Endothelial cell of umbilical vein (primary cell): ENCODE results near the gene SYNPR. TPM values are rescaled to one million over a fixed set of nuclear protein-coding genes. Genes with fewer than 3 reads are reported as not detected.

Experiments
- BruUV-seq: library from RNA; stranded (reverse); fragments of 400-500 nt; replicated peaks from 2 replicates; lab custom pipeline; 2021; lab: Mats Ljungman, UMichigan
- CTCF ChIA-PET: fragments of 300-600, 350-600 bp; sonication (Branson Sonifier 250); formaldehyde crosslinking; loops from one replicate; lab custom pipeline; 2021; ENCODE audit warnings: antibody characterized with exemption, inconsistent platforms; lab: Charles Lee
- POLR2A ChIA-PET: fragments of 300-600, 350-600 bp; sonication (Branson Sonifier 250); formaldehyde crosslinking; loops from one replicate; lab custom pipeline; 2021; ENCODE audit warnings: antibody characterized with exemption, inconsistent platforms; lab: Charles Lee
- DNase-seq: peaks from one replicate; pipeline ENCODE4 v3.0.0-alpha.2; 2011; ENCODE audit warnings: low read depth, low spot score
- FAIRE-seq: peaks from 2 replicates; lab custom pipeline; 2011; peaks lifted over from hg19 to GRCh38; lab: Jason Lieb, UNC
- H2AFZ ChIP-seq: 2 replicates; pipeline ENCODE4 v1.6.0; 2012; ENCODE audit warnings: low read depth, low read length, control low read depth, inconsistent platforms
- H3K27ac ChIP-seq: 2 replicates; pipeline ENCODE4 v1.5.1; 2011; ENCODE audit warnings: low read depth, mild to moderate bottlenecking, control low read depth, low read length, moderate library complexity; ENCODE audit not compliant: insufficient read depth
- H3K27me3 ChIP-seq, 2 experiments: 2 replicates each; pipeline versions ENCODE4 v1.6.0 to v1.6.1; 2011; ENCODE audit warnings: low read length in 2 of 2, mixed read lengths in 1 of 2; ENCODE audit not compliant: control insufficient read depth in 2 of 2, insufficient read depth in 2 of 2
- H3K36me3 ChIP-seq, 2 experiments: 2 replicates in 1 of 2; 3 replicates in 1 of 2; pipeline ENCODE4 v1.5.1; 2011; ENCODE audit warnings: low read length in 2 of 2, mild to moderate bottlenecking in 1 of 2, moderate library complexity in 1 of 2; ENCODE audit not compliant: control insufficient read depth in 2 of 2, insufficient read depth in 2 of 2; ENCODE audit errors: extremely low read depth in 1 of 2
- H3K4me1 ChIP-seq: 3 replicates; pipeline ENCODE4 v1.5.1; 2011; ENCODE audit warnings: mild to moderate bottlenecking, low read length; ENCODE audit not compliant: control insufficient read depth, insufficient read depth; ENCODE audit errors: extremely low read depth
- H3K4me2 ChIP-seq: 2 replicates; pipeline ENCODE4 v1.6.1; 2011; ENCODE audit warnings: low read length, control low read depth, mixed read lengths; ENCODE audit not compliant: insufficient read depth
- H3K4me3 ChIP-seq, 3 experiments: fragments of 200-600 bp in 1 of 3; sonication (generic), shearing (Covaris generic) in 1 of 3; replicated peaks in 1 of 3; 2 replicates each; pipeline ENCODE4 v1.5.1; 2011 to 2016; ENCODE audit warnings: control low read depth in 3 of 3, low read length in 3 of 3, mild to moderate bottlenecking in 2 of 3, inconsistent platforms in 1 of 3, low read depth in 1 of 3, moderate library complexity in 1 of 3; ENCODE audit not compliant: insufficient read depth in 1 of 3
- H3K79me2 ChIP-seq: 2 replicates; pipeline ENCODE4 v1.6.0; 2012; ENCODE audit warnings: low read length, inconsistent platforms; ENCODE audit not compliant: control insufficient read depth, insufficient read depth
- H3K9ac ChIP-seq: replicated peaks from 2 replicates; pipeline ENCODE3; 2011; ENCODE audit warnings: low read length, control low read depth; ENCODE audit not compliant: insufficient read depth; ENCODE audit errors: extremely low read depth
- H3K9me1 ChIP-seq: replicated peaks from 3 replicates; pipeline ENCODE4 v1.6.0; 2011; ENCODE audit warnings: mild to moderate bottlenecking, low read length; ENCODE audit not compliant: control insufficient read depth, insufficient read depth; ENCODE audit errors: extremely low read depth
- H3K9me3 ChIP-seq: replicated peaks from 2 replicates; pipeline ENCODE4 v1.5.1; 2012; ENCODE audit warnings: low read length, inconsistent platforms; ENCODE audit not compliant: control insufficient read depth, insufficient read depth
- H4K20me1 ChIP-seq: replicated peaks from 2 replicates; pipeline ENCODE3; 2011; ENCODE audit warnings: mild to moderate bottlenecking, low read length; ENCODE audit not compliant: control insufficient read depth, insufficient read depth; ENCODE audit errors: extremely low read depth
- CTCF ChIP-seq, 2 donors: IDR thresholded peaks; 1 replicate in 1 of 2; 2 replicates in 1 of 2; pipeline ENCODE4 v1.5.1; 2011; ENCODE audit warnings: low read length in 2 of 2, mild to moderate bottlenecking in 2 of 2, moderate library complexity in 2 of 2, control low read depth in 1 of 2, inconsistent platforms in 1 of 2, low read depth in 1 of 2; ENCODE audit not compliant: insufficient read depth in 1 of 2; ENCODE audit errors: extremely low read depth in 1 of 2
- EZH2 ChIP-seq: IDR thresholded peaks from 2 replicates; pipeline ENCODE4 v1.6.1; 2012; ENCODE audit warnings: borderline replicate concordance, low read depth, mild to moderate bottlenecking, moderate library complexity, low read length, inconsistent platforms; ENCODE audit not compliant: severe bottlenecking
- FOS ChIP-seq: IDR thresholded peaks from 2 replicates; pipeline ENCODE4 v1.6.1; 2011; ENCODE audit warnings: mild to moderate bottlenecking, low read length, moderate library complexity, borderline replicate concordance; ENCODE audit not compliant: insufficient read depth
- GATA2 ChIP-seq: IDR thresholded peaks from 2 replicates; pipeline ENCODE4 v1.7.0; 2011; ENCODE audit warnings: low read depth, mild to moderate bottlenecking, moderate library complexity, mixed read lengths, low read length; ENCODE audit not compliant: insufficient read length, insufficient read depth
- JUN ChIP-seq: IDR thresholded peaks from 2 replicates; pipeline ENCODE4 v1.6.1; 2011; ENCODE audit warnings: borderline replicate concordance, low read depth; ENCODE audit not compliant: insufficient read length, insufficient read depth
- MAX ChIP-seq: IDR thresholded peaks from 2 replicates; pipeline ENCODE4 v1.6.1; 2011; ENCODE audit not compliant: insufficient read depth, insufficient read length
- POLR2A ChIP-seq: IDR thresholded peaks from 2 replicates; pipeline ENCODE4 v1.6.1; 2012; ENCODE audit warnings: low read depth, mild to moderate bottlenecking, control low read depth, low read length
- POLR2AphosphoS5 ChIP-seq: IDR thresholded peaks from 2 replicates; pipeline ENCODE4 v1.6.1; 2012; ENCODE audit warnings: low read depth, mild to moderate bottlenecking, control low read depth, low read length, moderate library complexity; ENCODE audit not compliant: insufficient read depth
- dilution Hi-C: fragments of 300-500 bp; cut with MboI; formaldehyde crosslinking; loops from one replicate; pipeline ENCODE4 v1.15.0; 2019; ENCODE audit warnings: low sequenced_read_pairs; ENCODE audit not compliant: extremely low pct_ligation_motif_present
- intact Hi-C: fragments of 100-400 bp; cut with micrococcal nuclease; formaldehyde crosslinking; loops from one replicate; pipeline ENCODE4 v1.10.0; 2022
- polyA plus RNA-seq, 4 experiments: library from polyadenylated mRNA; depleted of rRNA in 3 of 4; stranded (reverse) in 3 of 4; unstranded in 1 of 4; fragments of >200 nt; gene quantifications; 2 replicates each; pipeline versions ENCODE4 v1.2.1 to v1.2.3, GENCODE V29; 2011 to 2012; ENCODE audit warnings: missing spikeins in 1 of 4
- total RNA-seq: library from RNA; stranded (reverse); gene quantifications from 2 replicates; pipeline ENCODE4 v1.2.3, GENCODE V29; 2021

The SYNPR gene
- total and polyA plus RNA-seq, 2 donors (not counting 3 experiments of a cell fraction or from before 2014, with no cell fraction given): not detected

GRCh38 chr3:63481627-63482026 is 203.5 kb downstream of the SYNPR start:
- no peaks in the 10 kb centered on the region for H3K27me3 ChIP-seq
- intact Hi-C loops: no loop called here
- no peak overlapping the region for H3K4me3 ChIP-seq
- TF ChIP-seq POLR2AphosphoS5: no peak
- no peak for TF ChIP-seq MAX
- TF ChIP-seq GATA2: no peak
- TF ChIP-seq CTCF (IDR thresholded peaks at IDR 0.05; ENCODE audit: extremely low read depth in 1 of 2, insufficient read depth in 1 of 2, low read depth in 1 of 2, low read length in 2 of 2): no peak
- no peak for TF ChIP-seq EZH2
- no peak for TF ChIP-seq JUN
- no peak for TF ChIP-seq FOS
- no peak for TF ChIP-seq POLR2A
- no peak overlapping the region for H3K27ac ChIP-seq
- no peaks in the 10 kb centered on the region for H3K4me1 ChIP-seq
- DNase-seq (no peak), FAIRE-seq (no peak)
- H3K4me2 ChIP-seq: no peak overlapping the region
- CTCF ChIA-PET: no interaction called here
- no TSS peak for BruUV-seq
- no peaks in the 10 kb centered on the region for H3K79me2 ChIP-seq
- dilution Hi-C loops: no loop called here
- H3K9me3 ChIP-seq: no peaks in the 10 kb centered on the region
- H3K9me1 ChIP-seq: no peaks in the 10 kb centered on the region
- H3K9ac ChIP-seq: no peak overlapping the region
- H4K20me1 ChIP-seq: no peaks in the 10 kb centered on the region
- no peak overlapping the region for H2AFZ ChIP-seq
- H3K36me3 ChIP-seq: no peaks in the 10 kb centered on the region
- POLR2A ChIA-PET: no interaction called here
